Measurements from ENCODE around the gene SERBP1. TPM values are rescaled to one million over a fixed set of nuclear protein-coding genes. Genes with fewer than 3 reads are reported as not detected.
"Not testable (repeated sequence)": the region's sequence is repeated elsewhere in the genome, so short reads cannot be mapped to it uniquely, and the experiment has no call there.

The SERBP1 gene
- total and polyA plus RNA-seq, 5 donors from 2014 or later = 131 to 148 (median 137) TPM

GRCh38 chr1:67415041-67415440 lies 15.2 kb downstream of the SERBP1 start:
- Histone ChIP-seq H3K27me3 (ENCODE audit: control insufficient read depth, insufficient read depth, low read length) (no peaks in the 10 kb centered on the region), H3K4me1 (ENCODE audit: control insufficient read depth, insufficient read depth, low read length, poor library complexity, severe bottlenecking) (peaks cover 12% of the 10 kb centered on the region), H3K36me3 (ENCODE audit: control insufficient read depth, insufficient read depth, low read length) (peaks cover 90% of the 10 kb centered on the region), H3K9me3 (ENCODE audit: control insufficient read depth in 2 of 2, low read length in 2 of 2) (no peaks in the 10 kb centered on the region), H3K4me3 (ENCODE audit: low read depth, low read length) (no peak overlapping the region), H3K27ac (ENCODE audit: insufficient read depth, low read length, poor library complexity, severe bottlenecking) (no peak overlapping the region)
- ATAC-seq (ENCODE audit: low read depth in 2 of 2) = no peak
- no peaks in the 10 kb centered on the region for H3K9me3 Mint-ChIP-seq
- no peak overlapping the region for H3K27ac Mint-ChIP-seq
- no peaks in the 10 kb centered on the region for H3K27me3 Mint-ChIP-seq
- DNase-seq = no peak
- H3K36me3 Mint-ChIP-seq = peaks cover 41% of the 10 kb centered on the region
- no peak overlapping the region for H3K4me3 Mint-ChIP-seq
- peaks cover 31 to 55% (median 42%) of the 10 kb centered on the region in 4 donors for H3K4me1 Mint-ChIP-seq

GRCh38 chr1:67414574-67414973 lies 15.6 kb downstream of the SERBP1 start:
- H3K36me3 ChIP-seq (ENCODE audit: control insufficient read depth, insufficient read depth, low read length) = peaks cover 91% of the 10 kb centered on the region
- no peak overlapping the region for H3K27ac ChIP-seq (ENCODE audit: insufficient read depth, low read length, poor library complexity, severe bottlenecking)
- H3K4me3 ChIP-seq (ENCODE audit: low read depth, low read length) = no peak overlapping the region
- no peak overlapping the region for H3K4me3 Mint-ChIP-seq
- H3K4me1 ChIP-seq (ENCODE audit: control insufficient read depth, insufficient read depth, low read length, poor library complexity, severe bottlenecking) = peaks cover 9% of the 10 kb centered on the region
- no peaks in the 10 kb centered on the region for H3K27me3 Mint-ChIP-seq
- peaks cover 33 to 54% (median 41%) of the 10 kb centered on the region in 4 donors for H3K4me1 Mint-ChIP-seq
- no peaks in the 10 kb centered on the region for H3K9me3 Mint-ChIP-seq
- no peaks in the 10 kb centered on the region for H3K9me3 ChIP-seq (ENCODE audit: control insufficient read depth in 2 of 2, low read length in 2 of 2)
- DNase-seq (no peak), ATAC-seq (ENCODE audit: low read depth in 2 of 2) (no peak)
- no peaks in the 10 kb centered on the region for H3K27me3 ChIP-seq (ENCODE audit: control insufficient read depth, insufficient read depth, low read length)
- H3K27ac Mint-ChIP-seq = peak overlapping the region in 1 of 3 donors; percentile 11
- H3K36me3 Mint-ChIP-seq = peaks cover 45% of the 10 kb centered on the region

GRCh38 chr1:67413101-67413500 lies 17.1 kb downstream of the SERBP1 start:
- H3K27me3 ChIP-seq (ENCODE audit: control insufficient read depth, insufficient read depth, low read length); H3K9me3 ChIP-seq (ENCODE audit: control insufficient read depth in 2 of 2, low read length in 2 of 2); H3K4me3 Mint-ChIP-seq; DNase-seq; ATAC-seq (ENCODE audit: low read depth in 2 of 2); H3K27me3 Mint-ChIP-seq; H3K27ac ChIP-seq (ENCODE audit: insufficient read depth, low read length, poor library complexity, severe bottlenecking); H3K4me3 ChIP-seq (ENCODE audit: low read depth, low read length); H3K9me3 Mint-ChIP-seq; H3K27ac Mint-ChIP-seq; H3K4me1 ChIP-seq (ENCODE audit: control insufficient read depth, insufficient read depth, low read length, poor library complexity, severe bottlenecking): not testable (repeated sequence)
- H3K4me1 Mint-ChIP-seq = peaks cover 28 to 46% (median 34%) of the 10 kb centered on the region in 4 donors
- peaks cover 80% of the 10 kb centered on the region for H3K36me3 ChIP-seq (ENCODE audit: control insufficient read depth, insufficient read depth, low read length)
- H3K36me3 Mint-ChIP-seq = peaks cover 44% of the 10 kb centered on the region

- H3K4me1 Mint-ChIP-seq = peaks cover 14 to 23% (median 20%) of the 10 kb centered on the region in 4 donors
- ATAC-seq (ENCODE audit: low read depth in 2 of 2) (no peak), DNase-seq (no peak)
- H3K27ac ChIP-seq (ENCODE audit: insufficient read depth, low read length, poor library complexity, severe bottlenecking) = no peak overlapping the region
- H3K36me3 Mint-ChIP-seq = peaks cover 20% of the 10 kb centered on the region
- no peaks in the 10 kb centered on the region for H3K9me3 ChIP-seq (ENCODE audit: control insufficient read depth in 2 of 2, low read length in 2 of 2)
- peaks cover 31% of the 10 kb centered on the region for H3K36me3 ChIP-seq (ENCODE audit: control insufficient read depth, insufficient read depth, low read length)
- no peak overlapping the region for H3K4me3 Mint-ChIP-seq
- H3K27me3 Mint-ChIP-seq = no peaks in the 10 kb centered on the region
- H3K27me3 ChIP-seq (ENCODE audit: control insufficient read depth, insufficient read depth, low read length) = no peaks in the 10 kb centered on the region
- peak overlapping the region in 2 of 3 donors; percentile 1 to 13 for H3K27ac Mint-ChIP-seq
- no peak overlapping the region for H3K4me3 ChIP-seq (ENCODE audit: low read depth, low read length)
- H3K4me1 ChIP-seq (ENCODE audit: control insufficient read depth, insufficient read depth, low read length, poor library complexity, severe bottlenecking) = no peaks in the 10 kb centered on the region
- no peaks in the 10 kb centered on the region for H3K9me3 Mint-ChIP-seq
Observed at GRCh38 chr1:67408148-67408547, 22.1 kb downstream of the SERBP1 start.

- Mint-ChIP-seq H3K9me3 (no peaks in the 10 kb centered on the region), H3K36me3 (peaks cover 20% of the 10 kb centered on the region), H3K27me3 (no peaks in the 10 kb centered on the region), H3K27ac (no peak overlapping the region), H3K4me3 (no peak overlapping the region), H3K4me1 (peaks cover 14 to 23% (median 20%) of the 10 kb centered on the region in 4 donors)
- H3K4me1 ChIP-seq (ENCODE audit: control insufficient read depth, insufficient read depth, low read length, poor library complexity, severe bottlenecking) = no peaks in the 10 kb centered on the region
- ATAC-seq (ENCODE audit: low read depth in 2 of 2) = no peak
- no peaks in the 10 kb centered on the region for H3K27me3 ChIP-seq (ENCODE audit: control insufficient read depth, insufficient read depth, low read length)
- no peak overlapping the region for H3K4me3 ChIP-seq (ENCODE audit: low read depth, low read length)
- H3K27ac ChIP-seq (ENCODE audit: insufficient read depth, low read length, poor library complexity, severe bottlenecking) = no peak overlapping the region
- no peak for DNase-seq
- peaks cover 28% of the 10 kb centered on the region for H3K36me3 ChIP-seq (ENCODE audit: control insufficient read depth, insufficient read depth, low read length)
- H3K9me3 ChIP-seq (ENCODE audit: control insufficient read depth in 2 of 2, low read length in 2 of 2) = no peaks in the 10 kb centered on the region
Observed at GRCh38 chr1:67407498-67407897, 22.7 kb downstream of the SERBP1 start.

- H3K9me3 ChIP-seq (ENCODE audit: control insufficient read depth in 2 of 2, low read length in 2 of 2) = no peaks in the 10 kb centered on the region
- H3K27me3 ChIP-seq (ENCODE audit: control insufficient read depth, insufficient read depth, low read length) = no peaks in the 10 kb centered on the region
- peaks cover 11% of the 10 kb centered on the region for H3K36me3 ChIP-seq (ENCODE audit: control insufficient read depth, insufficient read depth, low read length)
- DNase-seq (no peak), ATAC-seq (ENCODE audit: low read depth in 2 of 2) (no peak)
- H3K4me1 Mint-ChIP-seq = peaks cover 14 to 23% (median 15%) of the 10 kb centered on the region in 4 donors
- no peaks in the 10 kb centered on the region for H3K9me3 Mint-ChIP-seq
- no peak overlapping the region for H3K27ac ChIP-seq (ENCODE audit: insufficient read depth, low read length, poor library complexity, severe bottlenecking)
- H3K27me3 Mint-ChIP-seq = no peaks in the 10 kb centered on the region
- peaks cover 14% of the 10 kb centered on the region for H3K36me3 Mint-ChIP-seq
- no peak overlapping the region for H3K4me3 Mint-ChIP-seq
- H3K27ac Mint-ChIP-seq = peak overlapping the region in 2 of 3 donors; percentile 51 to 71
- no peaks in the 10 kb centered on the region for H3K4me1 ChIP-seq (ENCODE audit: control insufficient read depth, insufficient read depth, low read length, poor library complexity, severe bottlenecking)
- no peak overlapping the region for H3K4me3 ChIP-seq (ENCODE audit: low read depth, low read length)
Observed at GRCh38 chr1:67405473-67406245, 24.5 kb downstream of the SERBP1 start.

GRCh38 chr1:67404212-67404620 lies 26.0 kb downstream of the SERBP1 start:
- ATAC-seq (ENCODE audit: low read depth in 2 of 2) = no peak
- H3K4me1 Mint-ChIP-seq = peaks cover 3 to 12% (median 5%) of the 10 kb centered on the region in 4 donors
- H3K4me1 ChIP-seq (ENCODE audit: control insufficient read depth, insufficient read depth, low read length, poor library complexity, severe bottlenecking) = no peaks in the 10 kb centered on the region
- no peaks in the 10 kb centered on the region for H3K9me3 ChIP-seq (ENCODE audit: control insufficient read depth in 2 of 2, low read length in 2 of 2)
- no peaks in the 10 kb centered on the region for H3K36me3 ChIP-seq (ENCODE audit: control insufficient read depth, insufficient read depth, low read length)
- no peak for DNase-seq
- H3K27me3 Mint-ChIP-seq = no peaks in the 10 kb centered on the region
- H3K4me3 ChIP-seq (ENCODE audit: low read depth, low read length) = no peak overlapping the region
- H3K27ac Mint-ChIP-seq = peak overlapping the region in 2 of 3 donors; percentile 52 to 71
- H3K27ac ChIP-seq (ENCODE audit: insufficient read depth, low read length, poor library complexity, severe bottlenecking) = no peak overlapping the region
- no peaks in the 10 kb centered on the region for H3K27me3 ChIP-seq (ENCODE audit: control insufficient read depth, insufficient read depth, low read length)
- H3K9me3 Mint-ChIP-seq = no peaks in the 10 kb centered on the region
- H3K4me3 Mint-ChIP-seq = no peak overlapping the region
- peaks cover under 1% of the 10 kb centered on the region for H3K36me3 Mint-ChIP-seq

GRCh38 chr1:67401443-67401842 lies 28.8 kb downstream of the SERBP1 start:
- H3K36me3 Mint-ChIP-seq = peaks cover 19% of the 10 kb centered on the region
- no peaks in the 10 kb centered on the region for H3K27me3 Mint-ChIP-seq
- Histone ChIP-seq H3K4me3 (ENCODE audit: low read depth, low read length) (no peak overlapping the region), H3K9me3 (ENCODE audit: control insufficient read depth in 2 of 2, low read length in 2 of 2) (no peaks in the 10 kb centered on the region), H3K27me3 (ENCODE audit: control insufficient read depth, insufficient read depth, low read length) (no peaks in the 10 kb centered on the region), H3K27ac (ENCODE audit: insufficient read depth, low read length, poor library complexity, severe bottlenecking) (no peak overlapping the region), H3K4me1 (ENCODE audit: control insufficient read depth, insufficient read depth, low read length, poor library complexity, severe bottlenecking) (no peaks in the 10 kb centered on the region), H3K36me3 (ENCODE audit: control insufficient read depth, insufficient read depth, low read length) (no peaks in the 10 kb centered on the region)
- DNase-seq (no peak), ATAC-seq (ENCODE audit: low read depth in 2 of 2) (no peak)
- no peak overlapping the region for H3K4me3 Mint-ChIP-seq
- no peak overlapping the region for H3K27ac Mint-ChIP-seq
- H3K9me3 Mint-ChIP-seq = no peaks in the 10 kb centered on the region
- peaks cover 0 to 12% (median 2%) of the 10 kb centered on the region in 4 donors for H3K4me1 Mint-ChIP-seq
